Astrocyte (in vitro differentiated cells and primary cell): Measurements from ENCODE around the gene ETHE1. TPM values are rescaled to one million over a fixed set of nuclear protein-coding genes. Genes with fewer than 3 reads are reported as not detected.

Source experiments
- DNase-seq: peaks from one replicate; pipeline ENCODE4 v3.0.0-alpha.2; 2010; ENCODE audit warnings: low read depth
- FAIRE-seq: peaks from 2 replicates; lab custom pipeline; 2011; peaks lifted over from hg19 to GRCh38; lab: Jason Lieb, UNC
- H2AFZ ChIP-seq: 2 replicates; pipeline ENCODE4 v1.6.0; 2012; ENCODE audit warnings: low read depth, low read length, inconsistent platforms
- H3K27ac ChIP-seq: 2 replicates; pipeline ENCODE4 v1.5.1; 2011; ENCODE audit warnings: low read depth, low read length, inconsistent platforms
- H3K27me3 ChIP-seq: 2 replicates; pipeline ENCODE4 v1.6.0; 2011; ENCODE audit warnings: low read length, inconsistent platforms; ENCODE audit not compliant: insufficient read depth
- H3K36me3 ChIP-seq: 2 replicates; pipeline ENCODE4 v1.5.1; 2011; ENCODE audit warnings: low read length, inconsistent platforms; ENCODE audit not compliant: insufficient read depth
- H3K4me1 ChIP-seq: 2 replicates; pipeline ENCODE4 v1.5.1; 2011; ENCODE audit warnings: low read length, inconsistent platforms; ENCODE audit not compliant: insufficient read depth
- H3K4me2 ChIP-seq: 2 replicates; pipeline ENCODE4 v1.6.0; 2012; ENCODE audit warnings: low read length, inconsistent platforms
- H3K4me3 ChIP-seq: 2 replicates; pipeline ENCODE4 v1.5.1; 2011; ENCODE audit warnings: low read depth, mild to moderate bottlenecking, low read length, inconsistent platforms; ENCODE audit not compliant: insufficient read depth
- H3K79me2 ChIP-seq: 2 replicates; pipeline ENCODE4 v1.6.0; 2012; ENCODE audit warnings: mild to moderate bottlenecking, low read length, inconsistent platforms; ENCODE audit not compliant: insufficient read depth
- H3K9ac ChIP-seq: 2 replicates; pipeline ENCODE4 v1.6.0; 2012; ENCODE audit warnings: mild to moderate bottlenecking, low read length, inconsistent platforms
- H3K9me3 ChIP-seq: 2 replicates; pipeline ENCODE4 v1.5.1; 2012; ENCODE audit warnings: low read depth, mild to moderate bottlenecking, low read length, inconsistent platforms; ENCODE audit not compliant: insufficient read depth
- H4K20me1 ChIP-seq: 2 replicates; pipeline ENCODE4 v1.6.0; 2012; ENCODE audit warnings: low read length, inconsistent platforms; ENCODE audit not compliant: insufficient read depth
- H3K27ac Mint-ChIP-seq: one replicate; pipeline ENCODE4 v1.8.0; 2021; ENCODE audit warnings: mild to moderate bottlenecking, mixed read lengths; ENCODE audit not compliant: unreplicated experiment
- H3K27me3 Mint-ChIP-seq: one replicate; pipeline ENCODE4 v1.8.0; 2021; ENCODE audit warnings: low read depth, mixed read lengths; ENCODE audit not compliant: unreplicated experiment
- H3K36me3 Mint-ChIP-seq: one replicate; pipeline ENCODE4 v1.8.0; 2021; ENCODE audit warnings: low read depth, mixed read lengths; ENCODE audit not compliant: unreplicated experiment
- H3K4me1 Mint-ChIP-seq: one replicate; pipeline ENCODE4 v1.8.0; 2021; ENCODE audit warnings: low read depth, mixed read lengths; ENCODE audit not compliant: unreplicated experiment
- H3K4me3 Mint-ChIP-seq: one replicate; pipeline ENCODE4 v1.8.0; 2021; ENCODE audit warnings: mild to moderate bottlenecking, moderate library complexity, mixed read lengths; ENCODE audit not compliant: unreplicated experiment
- H3K9me3 Mint-ChIP-seq: one replicate; pipeline ENCODE4 v1.8.0; 2021; ENCODE audit warnings: mild to moderate bottlenecking, mixed read lengths; ENCODE audit not compliant: unreplicated experiment
- EZH2 ChIP-seq: IDR thresholded peaks from 2 replicates; pipeline ENCODE4 v1.6.1; 2012; ENCODE audit warnings: mild to moderate bottlenecking, low read length, inconsistent platforms; ENCODE audit not compliant: insufficient read depth
- total RNA-seq: library from RNA; stranded (reverse); gene quantifications from 2 replicates; pipeline ENCODE4 v1.2.1, GENCODE V29; 2021
- TF ChIP-seq, protein P1 (sequence below): IDR thresholded peaks from 2 replicates; pipeline ENCODE4 v1.5.1; 2011; ENCODE audit warnings: low read depth, mild to moderate bottlenecking, inconsistent platforms, low read length, moderate library complexity; ENCODE audit not compliant: insufficient read depth

The ETHE1 gene
- total RNA-seq, 1 donor from 2014 or later = 50.7 TPM

- Mint-ChIP-seq H3K4me3 (no peak overlapping the region), H3K27me3 (no peaks in the 10 kb centered on the region), H3K9me3 (peaks cover 3% of the 10 kb centered on the region), H3K4me1 (no peaks in the 10 kb centered on the region), H3K36me3 (peaks cover 33% of the 10 kb centered on the region), H3K27ac (no peak overlapping the region)
- no peaks in the 10 kb centered on the region for H3K79me2 ChIP-seq
- no peak overlapping the region for H3K4me2 ChIP-seq
- FAIRE-seq = no peak
- TF ChIP-seq, protein P1, sequence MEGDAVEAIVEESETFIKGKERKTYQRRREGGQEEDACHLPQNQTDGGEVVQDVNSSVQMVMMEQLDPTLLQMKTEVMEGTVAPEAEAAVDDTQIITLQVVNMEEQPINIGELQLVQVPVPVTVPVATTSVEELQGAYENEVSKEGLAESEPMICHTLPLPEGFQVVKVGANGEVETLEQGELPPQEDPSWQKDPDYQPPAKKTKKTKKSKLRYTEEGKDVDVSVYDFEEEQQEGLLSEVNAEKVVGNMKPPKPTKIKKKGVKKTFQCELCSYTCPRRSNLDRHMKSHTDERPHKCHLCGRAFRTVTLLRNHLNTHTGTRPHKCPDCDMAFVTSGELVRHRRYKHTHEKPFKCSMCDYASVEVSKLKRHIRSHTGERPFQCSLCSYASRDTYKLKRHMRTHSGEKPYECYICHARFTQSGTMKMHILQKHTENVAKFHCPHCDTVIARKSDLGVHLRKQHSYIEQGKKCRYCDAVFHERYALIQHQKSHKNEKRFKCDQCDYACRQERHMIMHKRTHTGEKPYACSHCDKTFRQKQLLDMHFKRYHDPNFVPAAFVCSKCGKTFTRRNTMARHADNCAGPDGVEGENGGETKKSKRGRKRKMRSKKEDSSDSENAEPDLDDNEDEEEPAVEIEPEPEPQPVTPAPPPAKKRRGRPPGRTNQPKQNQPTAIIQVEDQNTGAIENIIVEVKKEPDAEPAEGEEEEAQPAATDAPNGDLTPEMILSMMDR = no peak
- TF ChIP-seq EZH2 = no peak
- no peak overlapping the region for H3K27ac ChIP-seq
- H2AFZ ChIP-seq = no peak overlapping the region
- no peaks in the 10 kb centered on the region for H3K9me3 ChIP-seq
- H3K27me3 ChIP-seq = no peaks in the 10 kb centered on the region
- DNase-seq = no peak
- H3K36me3 ChIP-seq = peaks cover 8% of the 10 kb centered on the region
- H4K20me1 ChIP-seq = no peaks in the 10 kb centered on the region
- H3K4me3 ChIP-seq = no peak overlapping the region
- H3K9ac ChIP-seq = no peak overlapping the region
- no peaks in the 10 kb centered on the region for H3K4me1 ChIP-seq
These were observed 15.7 kb downstream of the ETHE1 start for GRCh38 chr19:43511324-43511723.

DNA sequence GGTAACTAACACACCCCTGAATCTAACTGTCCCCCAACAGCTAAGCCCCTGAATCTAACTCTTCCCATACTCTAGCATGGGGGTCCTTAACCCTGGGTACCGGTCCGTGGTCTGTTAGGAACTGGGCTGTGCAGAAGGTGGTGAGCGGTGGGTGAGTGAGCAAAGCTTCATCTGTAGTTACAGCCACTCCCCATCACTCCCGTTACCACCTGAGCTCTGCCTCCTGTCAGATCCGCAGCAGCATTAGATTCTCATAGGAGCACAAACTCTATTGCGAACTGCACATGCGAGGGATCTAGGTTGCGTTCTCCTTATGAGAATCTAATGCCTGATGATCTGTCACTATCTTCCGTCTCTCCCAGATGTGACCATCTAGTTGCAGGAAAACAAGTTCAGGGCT lies 16.3 kb downstream of the ETHE1 start:
- H4K20me1 ChIP-seq = no peaks in the 10 kb centered on the region
- H3K27ac ChIP-seq = no peak overlapping the region
- no peak overlapping the region for H2AFZ ChIP-seq
- no peak overlapping the region for H3K4me3 ChIP-seq
- H3K9ac ChIP-seq = no peak overlapping the region
- H3K4me1 Mint-ChIP-seq = no peaks in the 10 kb centered on the region
- peaks cover 3% of the 10 kb centered on the region for H3K9me3 Mint-ChIP-seq
- H3K79me2 ChIP-seq = no peaks in the 10 kb centered on the region
- H3K36me3 Mint-ChIP-seq = peaks cover 38% of the 10 kb centered on the region
- H3K4me1 ChIP-seq = no peaks in the 10 kb centered on the region
- peaks cover 8% of the 10 kb centered on the region for H3K36me3 ChIP-seq
- no peak for FAIRE-seq
- no peak overlapping the region for H3K4me3 Mint-ChIP-seq
- no peaks in the 10 kb centered on the region for H3K27me3 ChIP-seq
- no peak for DNase-seq
- H3K9me3 ChIP-seq = no peaks in the 10 kb centered on the region
- no peak overlapping the region for H3K27ac Mint-ChIP-seq
- TF ChIP-seq, protein P1 = no peak
- TF ChIP-seq EZH2 = no peak
- H3K27me3 Mint-ChIP-seq = no peaks in the 10 kb centered on the region
- no peak overlapping the region for H3K4me2 ChIP-seq

GRCh38 chr19:43507880-43508279 lies 19.1 kb downstream of the ETHE1 start:
- DNase-seq (no peak), FAIRE-seq (no peak)
- Histone ChIP-seq H4K20me1 (peaks cover under 1% of the 10 kb centered on the region), H3K9me3 (no peaks in the 10 kb centered on the region), H2AFZ (no peak overlapping the region), H3K36me3 (peaks cover 8% of the 10 kb centered on the region), H3K4me3 (no peak overlapping the region), H3K9ac (no peak overlapping the region), H3K4me1 (peaks cover 5% of the 10 kb centered on the region), H3K27me3 (no peaks in the 10 kb centered on the region), H3K79me2 (no peaks in the 10 kb centered on the region), H3K27ac (no peak overlapping the region), H3K4me2 (no peak overlapping the region)
- H3K4me3 Mint-ChIP-seq = no peak overlapping the region
- no peak for TF ChIP-seq EZH2
- TF ChIP-seq, protein P1 = no peak
- H3K9me3 Mint-ChIP-seq = peaks cover 3% of the 10 kb centered on the region
- H3K27me3 Mint-ChIP-seq = peaks cover 5% of the 10 kb centered on the region
- H3K36me3 Mint-ChIP-seq = peaks cover 38% of the 10 kb centered on the region
- peaks cover 3% of the 10 kb centered on the region for H3K4me1 Mint-ChIP-seq
- H3K27ac Mint-ChIP-seq = no peak overlapping the region
